Gastrocnemius medialis (tissue), 4 donors: ENCODE data around the gene ZBTB7B. TPM values are rescaled to one million over a fixed set of nuclear protein-coding genes. Genes with fewer than 3 reads are reported as not detected.
A peak's percentile ranks its signal among the peaks of the same experiment; 100 is the strongest.

Experiments
- ATAC-seq, 2 donors: fragments of 150-250 bp; one replicate each; pipeline ENCODE4 v1.9.1; 2016
- DNase-seq, 2 donors: peaks; one replicate each; pipeline ENCODE4 v3.0.0-alpha.2; 2019
- H3K27ac ChIP-seq, 4 donors: fragments of 200-600 bp; sonication (generic); 1 replicate in 1 of 4; 2 replicates in 3 of 4; pipeline ENCODE4 v1.5.1; 2016 to 2018; ENCODE audit warnings: mild to moderate bottlenecking in 2 of 4, moderate library complexity in 1 of 4
- H3K27me3 ChIP-seq, 3 donors: fragments of 200-600 bp; sonication (generic) in 2 of 3; 1 replicate in 1 of 3; 2 replicates in 2 of 3; pipeline versions ENCODE4 v1.5.1 to v1.6.0; 2016 to 2019; ENCODE audit warnings: mild to moderate bottlenecking in 1 of 3, moderate library complexity in 1 of 3
- H3K36me3 ChIP-seq, 2 donors: fragments of 200-600 bp; sonication (generic) in 1 of 2; one replicate each; pipeline ENCODE4 v1.5.1; 2017 to 2018
- H3K4me1 ChIP-seq, 2 donors: fragments of 200-600 bp; sonication (generic) in 1 of 2; one replicate each; pipeline ENCODE4 v1.5.1; 2016 to 2017; ENCODE audit warnings: mild to moderate bottlenecking in 2 of 2
- H3K4me3 ChIP-seq, 4 donors: fragments of 200-600 bp; sonication (generic) in 3 of 4; 1 replicate in 1 of 4; 2 replicates in 3 of 4; pipeline ENCODE4 v1.5.1; 2016 to 2019; ENCODE audit warnings: mild to moderate bottlenecking in 2 of 4
- H3K9me3 ChIP-seq, 3 donors: fragments of 200-600 bp; sonication (generic) in 2 of 3; 1 replicate in 1 of 3; 2 replicates in 2 of 3; pipeline ENCODE4 v1.5.1; 2016 to 2019
- POLR2A ChIP-seq, 2 donors: fragments of 450-650 bp; IDR thresholded peaks; one replicate each; pipeline ENCODE4 v1.6.1; 2017; ENCODE audit warnings: antibody characterized with exemption in 2 of 2, mild to moderate bottlenecking in 2 of 2, moderate library complexity in 2 of 2
- in situ Hi-C, 4 donors: fragments of 200-750 bp; cut with MboI; loops; one replicate each; pipeline versions ENCODE4 v1.15.0 to v1.8.0; 2017; ENCODE audit warnings: low sequenced_read_pairs in 4 of 4
- intact Hi-C: fragments of 100-400 bp; cut with DNase I; formaldehyde crosslinking; loops from one replicate; pipeline ENCODE4 v1.15.1; 2023; ENCODE audit warnings: low total_unique reads
- total RNA-seq, 4 donors: library from RNA; depleted of rRNA; stranded (reverse); fragments of >200 nt; gene quantifications; one replicate each; pipeline versions ENCODE4 v1.1.0 to v1.2.3, GENCODE V29; 2016
- TF ChIP-seq, protein P1 (sequence below), 5 experiments: fragments of 450-650 bp in 3 of 5; fragments of 200-600 bp in 2 of 5; sonication (generic) in 2 of 5; IDR thresholded peaks in 4 of 5; conservative IDR thresholded peaks in 1 of 5; 1 replicate in 4 of 5; 2 replicates in 1 of 5; pipeline ENCODE4 v1.5.1; 2016 to 2019; ENCODE audit warnings: antibody characterized with exemption in 5 of 5, mild to moderate bottlenecking in 3 of 5, moderate library complexity in 3 of 5

The ZBTB7B gene
- total RNA-seq, 4 donors from 2014 or later = 61.3 to 100 (median 73.1) TPM

DNA sequence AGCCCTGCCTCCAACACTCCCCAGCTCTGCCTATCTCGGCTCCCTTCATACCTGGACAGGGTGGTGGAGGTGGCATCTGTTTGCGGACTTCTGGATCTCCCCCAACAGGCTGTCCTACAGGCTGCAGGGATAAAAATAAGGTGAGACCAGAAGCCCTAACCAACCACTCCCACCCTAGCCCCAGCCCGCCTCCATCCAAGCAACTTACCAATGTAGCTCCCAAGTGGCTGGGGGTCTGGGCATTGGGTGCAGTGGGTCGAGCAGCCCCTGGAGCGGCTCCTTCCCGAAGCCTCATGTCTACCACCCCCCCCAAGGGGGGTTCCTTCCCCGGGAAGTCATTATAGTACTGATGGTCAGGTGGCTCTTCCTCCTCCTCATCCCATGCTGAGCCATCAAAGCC is 36.5 kb upstream of the ZBTB7B start:
- no peak for TF ChIP-seq POLR2A (IDR thresholded peaks at IDR 0.05)
- TF ChIP-seq, protein P1, sequence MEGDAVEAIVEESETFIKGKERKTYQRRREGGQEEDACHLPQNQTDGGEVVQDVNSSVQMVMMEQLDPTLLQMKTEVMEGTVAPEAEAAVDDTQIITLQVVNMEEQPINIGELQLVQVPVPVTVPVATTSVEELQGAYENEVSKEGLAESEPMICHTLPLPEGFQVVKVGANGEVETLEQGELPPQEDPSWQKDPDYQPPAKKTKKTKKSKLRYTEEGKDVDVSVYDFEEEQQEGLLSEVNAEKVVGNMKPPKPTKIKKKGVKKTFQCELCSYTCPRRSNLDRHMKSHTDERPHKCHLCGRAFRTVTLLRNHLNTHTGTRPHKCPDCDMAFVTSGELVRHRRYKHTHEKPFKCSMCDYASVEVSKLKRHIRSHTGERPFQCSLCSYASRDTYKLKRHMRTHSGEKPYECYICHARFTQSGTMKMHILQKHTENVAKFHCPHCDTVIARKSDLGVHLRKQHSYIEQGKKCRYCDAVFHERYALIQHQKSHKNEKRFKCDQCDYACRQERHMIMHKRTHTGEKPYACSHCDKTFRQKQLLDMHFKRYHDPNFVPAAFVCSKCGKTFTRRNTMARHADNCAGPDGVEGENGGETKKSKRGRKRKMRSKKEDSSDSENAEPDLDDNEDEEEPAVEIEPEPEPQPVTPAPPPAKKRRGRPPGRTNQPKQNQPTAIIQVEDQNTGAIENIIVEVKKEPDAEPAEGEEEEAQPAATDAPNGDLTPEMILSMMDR (IDR thresholded peaks at IDR 0.05 in 4 of 5, conservative IDR thresholded peaks at IDR 0.05 in 1 of 5) = no peak
- Histone ChIP-seq H3K27ac (peak overlapping the region in 1 of 4 donors; percentile 95), H3K36me3 (peaks cover 4 to 56% of the 10 kb centered on the region in 2 donors), H3K9me3 (no peaks in the 10 kb centered on the region), H3K4me3 (no peak overlapping the region), H3K27me3 (no peaks in the 10 kb centered on the region), H3K4me1 (peaks cover 25 to 29% of the 10 kb centered on the region in 2 donors)
- in situ Hi-C loops (loop anchor here in 3 of 4 donors (10.0 to 25.0 kb wide), 2 partner anchors 49 to 96 kb away; partner anchors contain the start of genes ADAM15 (in 1 of the 3) and EFNA4 (in 1 of the 3)), intact Hi-C loops (no loop called here)
- DNase-seq (no peak), ATAC-seq (no peak)

DNA sequence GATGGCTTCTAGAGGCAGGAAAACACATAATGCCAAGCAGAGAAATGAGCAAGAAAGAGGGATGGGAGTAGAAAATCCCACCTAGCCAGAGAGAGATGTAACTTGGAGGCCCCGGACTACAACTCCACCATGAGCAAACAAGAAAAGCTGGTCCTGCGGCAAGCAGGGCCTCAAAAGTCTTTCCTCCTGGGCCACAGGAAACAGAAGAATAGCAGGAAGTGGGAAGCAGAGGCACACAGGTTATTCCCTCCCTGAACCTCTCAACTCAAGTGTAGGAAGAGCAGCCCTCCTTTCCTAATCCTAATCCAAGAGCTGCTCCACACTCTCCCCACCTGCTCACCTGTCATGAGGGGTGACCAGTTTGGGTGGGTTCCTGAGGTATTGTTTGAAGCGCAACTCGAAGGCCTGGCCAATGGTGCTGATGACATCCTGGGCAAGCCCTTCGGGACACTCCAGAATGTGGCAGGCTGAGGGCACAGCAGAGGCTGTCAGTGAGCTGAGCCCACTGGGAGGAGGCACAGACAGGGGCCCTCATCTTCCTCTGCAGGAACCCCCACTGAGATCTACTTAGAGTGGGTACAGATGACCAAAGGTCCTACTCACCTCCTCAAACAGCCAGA is 35.2 kb upstream of the ZBTB7B start:
- intact Hi-C loops = no loop called here
- no peak for ATAC-seq
- H3K36me3 ChIP-seq = peaks cover 4 to 56% of the 10 kb centered on the region in 2 donors
- H3K4me1 ChIP-seq = peaks cover 36 to 39% of the 10 kb centered on the region in 2 donors
- no peak overlapping the region for H3K4me3 ChIP-seq
- peak overlapping the region in 3 of 4 donors; percentile 95 to 96 (median 95) for H3K27ac ChIP-seq
- H3K27me3 ChIP-seq = no peaks in the 10 kb centered on the region
- DNase-seq = no peak
- H3K9me3 ChIP-seq = no peaks in the 10 kb centered on the region
- in situ Hi-C loops = loop anchor here in 3 of 4 donors (10.0 to 25.0 kb wide), 2 partner anchors 47 to 95 kb away; partner anchors contain the start of genes ADAM15 (in 1 of the 3) and EFNA4 (in 1 of the 3)
- no peak for TF ChIP-seq POLR2A (IDR thresholded peaks at IDR 0.05)
- TF ChIP-seq, protein P1 (IDR thresholded peaks at IDR 0.05 in 4 of 5, conservative IDR thresholded peaks at IDR 0.05 in 1 of 5) = no peak

DNA sequence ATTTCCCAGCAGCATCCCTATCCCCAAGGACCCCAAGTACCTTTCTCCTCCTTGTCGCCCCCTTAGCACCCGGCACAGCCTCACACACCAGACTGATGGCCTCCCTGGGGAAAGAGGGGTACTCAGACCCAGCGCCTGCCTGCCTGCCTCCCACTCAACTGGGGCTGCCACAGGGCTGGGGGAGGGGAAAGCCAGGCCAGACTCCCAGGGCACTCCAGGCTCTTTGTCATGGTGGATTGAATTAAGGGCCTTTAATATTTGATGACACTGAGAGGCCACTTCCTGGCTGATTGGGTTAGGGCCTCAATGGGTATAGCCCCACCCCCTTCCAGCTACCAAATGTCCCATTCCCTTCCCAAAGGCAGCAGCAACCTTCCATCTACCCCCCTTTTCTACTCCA is 33.9 kb upstream of the ZBTB7B start:
- DNase-seq (no peak), ATAC-seq (no peak)
- intact Hi-C loops = no loop called here
- Histone ChIP-seq H3K36me3 (peaks cover under 1 to 46% of the 10 kb centered on the region in 2 donors), H3K4me3 (no peak overlapping the region), H3K4me1 (peaks cover 38 to 39% of the 10 kb centered on the region in 2 donors), H3K27ac (peak overlapping the region; percentile 93 to 96 (median 95)), H3K9me3 (no peaks in the 10 kb centered on the region), H3K27me3 (no peaks in the 10 kb centered on the region)
- no peak for TF ChIP-seq POLR2A (IDR thresholded peaks at IDR 0.05)
- TF ChIP-seq, protein P1 (IDR thresholded peaks at IDR 0.05 in 4 of 5, conservative IDR thresholded peaks at IDR 0.05 in 1 of 5) = no peak
- in situ Hi-C loops = loop anchor here in 3 of 4 donors (10.0 to 25.0 kb wide), 2 partner anchors 46 to 94 kb away; partner anchors contain the start of genes ADAM15 (in 1 of the 3) and EFNA4 (in 1 of the 3)

DNA sequence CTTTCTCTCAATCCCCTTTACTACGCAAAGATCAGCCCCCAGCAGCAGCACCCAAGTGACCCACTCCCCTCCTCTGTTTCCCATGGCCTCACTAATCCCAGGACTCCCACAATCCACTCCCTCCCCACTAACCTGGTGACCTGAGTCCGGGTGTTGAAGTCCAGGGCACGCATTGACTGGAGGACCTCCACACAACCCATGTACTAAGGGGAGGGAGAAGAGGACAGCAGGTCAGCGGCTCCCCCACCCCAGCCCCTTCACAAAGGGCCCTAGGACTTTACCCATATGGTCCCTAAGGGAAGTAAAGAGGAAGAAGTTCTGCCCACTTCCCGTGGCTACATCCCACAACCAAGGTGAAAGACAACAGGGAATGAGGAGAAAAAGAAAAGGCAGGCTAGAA is 33.4 kb upstream of the ZBTB7B start:
- DNase-seq = no peak
- TF ChIP-seq, protein P1 (IDR thresholded peaks at IDR 0.05 in 4 of 5, conservative IDR thresholded peaks at IDR 0.05 in 1 of 5) = no peak
- TF ChIP-seq POLR2A (IDR thresholded peaks at IDR 0.05) = no peak
- ATAC-seq = no peak
- H3K9me3 ChIP-seq = no peaks in the 10 kb centered on the region
- peak overlapping the region; percentile 93 to 96 (median 95) for H3K27ac ChIP-seq
- H3K27me3 ChIP-seq = no peaks in the 10 kb centered on the region
- peaks cover 0 to 43% of the 10 kb centered on the region in 2 donors for H3K36me3 ChIP-seq
- H3K4me3 ChIP-seq = peak overlapping the region in 2 of 4 donors; percentile 45 to 54
- intact Hi-C loops (no loop called here), in situ Hi-C loops (loop anchor here in 3 of 4 donors (10.0 to 25.0 kb wide), 2 partner anchors 46 to 93 kb away; partner anchors contain the start of genes ADAM15 (in 1 of the 3) and EFNA4 (in 1 of the 3))
- H3K4me1 ChIP-seq = peaks cover 38 to 39% of the 10 kb centered on the region in 2 donors
